H9 (cell line): ENCODE data around the gene THSD4. TPM values are rescaled to one million over a fixed set of nuclear protein-coding genes. Genes with fewer than 3 reads are reported as not detected.

Experiments
- DNase-seq: peaks from one replicate; pipeline ENCODE4 v3.0.0-alpha.2; 2017
- H2AFZ ChIP-seq: one replicate; pipeline ENCODE4 v1.6.1; 2013; ENCODE audit warnings: mild to moderate bottlenecking, low read length, control low read depth, moderate library complexity
- H2AK5ac ChIP-seq: 2 replicates; pipeline ENCODE4 v1.6.1; 2013; ENCODE audit warnings: low read length, control low read depth, mixed read lengths; ENCODE audit not compliant: insufficient read length
- H2BK120ac ChIP-seq: one replicate; pipeline ENCODE4 v1.6.1; 2013; ENCODE audit warnings: low read depth, mild to moderate bottlenecking, low read length, control low read depth, inconsistent platforms; ENCODE audit not compliant: poor library complexity, severe bottlenecking
- H2BK12ac ChIP-seq: 2 replicates; pipeline ENCODE4 v1.6.1; 2013; ENCODE audit warnings: low read length, control low read depth, mixed read lengths, low read depth; ENCODE audit not compliant: insufficient read length
- H2BK15ac ChIP-seq: 2 replicates; pipeline ENCODE4 v1.6.1; 2013; ENCODE audit warnings: low read depth, low read length, control low read depth
- H2BK20ac ChIP-seq: one replicate; pipeline ENCODE4 v1.6.1; 2013; ENCODE audit warnings: low read depth, mild to moderate bottlenecking, low read length, control low read depth, inconsistent platforms; ENCODE audit not compliant: poor library complexity, severe bottlenecking
- H2BK5ac ChIP-seq: 2 replicates; pipeline ENCODE4 v1.6.1; 2013; ENCODE audit warnings: low read length, control low read depth, mixed read lengths; ENCODE audit not compliant: insufficient read length
- H3K14ac ChIP-seq: 2 replicates; pipeline ENCODE4 v1.6.1; 2013; ENCODE audit warnings: low read length, control low read depth; ENCODE audit not compliant: insufficient read depth
- H3K18ac ChIP-seq: 2 replicates; pipeline ENCODE4 v1.6.1; 2013; ENCODE audit warnings: low read depth, mild to moderate bottlenecking, mixed read lengths, low read length, control low read depth; ENCODE audit not compliant: insufficient read length
- H3K23ac ChIP-seq: 2 replicates; pipeline ENCODE4 v1.6.1; 2013; ENCODE audit warnings: low read length, control low read depth, mixed read lengths, low read depth; ENCODE audit not compliant: insufficient read length
- H3K23me2 ChIP-seq: 2 replicates; pipeline ENCODE4 v1.6.1; 2013; ENCODE audit warnings: low read depth, mild to moderate bottlenecking, mixed read lengths, low read length, control low read depth; ENCODE audit not compliant: insufficient read length, poor library complexity, severe bottlenecking
- H3K27ac ChIP-seq: 2 replicates; pipeline ENCODE4 v1.5.1; 2013; ENCODE audit warnings: low read length, control low read depth, mixed read lengths, low read depth; ENCODE audit not compliant: insufficient read length
- H3K27me3 ChIP-seq: 2 replicates; pipeline ENCODE4 v1.6.1; 2013; ENCODE audit warnings: low read length, control low read depth, inconsistent platforms; ENCODE audit not compliant: insufficient read depth
- H3K4ac ChIP-seq: 2 replicates; pipeline ENCODE4 v1.6.1; 2013; ENCODE audit warnings: low read depth, mild to moderate bottlenecking, control low read depth, inconsistent platforms, low read length, moderate library complexity
- H3K4me1 ChIP-seq: 2 replicates; pipeline ENCODE4 v1.6.1; 2013; ENCODE audit warnings: low read length, control low read depth, inconsistent platforms; ENCODE audit not compliant: insufficient read depth
- H3K4me2 ChIP-seq: 2 replicates; pipeline ENCODE4 v1.6.1; 2013; ENCODE audit warnings: low read length, control low read depth, mixed read lengths; ENCODE audit not compliant: insufficient read length, insufficient read depth
- H3K56ac ChIP-seq: 2 replicates; pipeline ENCODE4 v1.6.1; 2013; ENCODE audit warnings: low read depth, mild to moderate bottlenecking, mixed read lengths, low read length, control low read depth; ENCODE audit not compliant: insufficient read length
- H3K79me1 ChIP-seq: 2 replicates; pipeline ENCODE4 v1.6.1; 2013; ENCODE audit warnings: low read depth, mild to moderate bottlenecking, moderate library complexity, low read length, control low read depth, inconsistent platforms; ENCODE audit not compliant: insufficient read depth, poor library complexity, severe bottlenecking
- H3K79me2 ChIP-seq: 2 replicates; pipeline ENCODE4 v1.6.1; 2013; ENCODE audit warnings: low read length, control low read depth, inconsistent platforms; ENCODE audit not compliant: insufficient read depth
- H3K9ac ChIP-seq: 2 replicates; pipeline ENCODE4 v1.6.1; 2013; ENCODE audit warnings: low read length, control low read depth, mixed read lengths; ENCODE audit not compliant: insufficient read length; ENCODE audit errors: extremely low read depth
- H3K9me3 ChIP-seq: one replicate; pipeline ENCODE4 v1.6.1; 2013; ENCODE audit warnings: low read depth, low read length, inconsistent platforms; ENCODE audit not compliant: control insufficient read depth
- H3T11ph ChIP-seq: one replicate; pipeline ENCODE4 v1.6.1; 2013; ENCODE audit warnings: mild to moderate bottlenecking, low read length, control low read depth, inconsistent platforms
- H4K20me1 ChIP-seq: one replicate; pipeline ENCODE4 v1.6.1; 2013; ENCODE audit not compliant: control insufficient read depth, insufficient read length, insufficient read depth
- H4K5ac ChIP-seq: 2 replicates; pipeline ENCODE4 v1.6.1; 2013; ENCODE audit warnings: low read depth, mild to moderate bottlenecking, mixed read lengths, low read length, control low read depth; ENCODE audit not compliant: insufficient read length
- H4K8ac ChIP-seq: replicated peaks from 2 replicates; pipeline ENCODE4 v1.6.1; 2013; ENCODE audit warnings: low read length, control low read depth, mixed read lengths, low read depth; ENCODE audit not compliant: insufficient read length
- H4K91ac ChIP-seq: 2 replicates; pipeline ENCODE4 v1.6.1; 2013; ENCODE audit warnings: low read depth, mild to moderate bottlenecking, moderate library complexity, mixed read lengths, low read length, control low read depth; ENCODE audit not compliant: insufficient read length
- H3K27ac Mint-ChIP-seq, 3 experiments: 2 replicates in 2 of 3; 3 replicates in 1 of 3; pipeline ENCODE4 v1.8.0; 2020 to 2021; ENCODE audit warnings: mixed read lengths in 3 of 3, mild to moderate bottlenecking in 1 of 3, moderate library complexity in 1 of 3
- H3K27me3 Mint-ChIP-seq: 2 replicates; pipeline ENCODE4 v1.8.0; 2021; ENCODE audit warnings: low read depth, mild to moderate bottlenecking, moderate library complexity, mixed read lengths
- H3K36me3 Mint-ChIP-seq, 3 experiments: 2 replicates in 2 of 3; 3 replicates in 1 of 3; pipeline ENCODE4 v1.8.0; 2020 to 2021; ENCODE audit warnings: low read depth in 3 of 3, mixed read lengths in 3 of 3; ENCODE audit not compliant: insufficient read depth in 1 of 3
- H3K4me1 Mint-ChIP-seq, 2 experiments: 2 replicates each; pipeline ENCODE4 v1.8.0; 2020; ENCODE audit warnings: mixed read lengths in 2 of 2
- H3K4me3 Mint-ChIP-seq, 2 experiments: 2 replicates in 1 of 2; 3 replicates in 1 of 2; pipeline ENCODE4 v1.8.0; 2020 to 2021; ENCODE audit warnings: mild to moderate bottlenecking in 2 of 2, mixed read lengths in 2 of 2, moderate library complexity in 1 of 2
- H3K9me3 Mint-ChIP-seq, 2 experiments: 2 replicates in 1 of 2; 3 replicates in 1 of 2; pipeline ENCODE4 v1.8.0; 2020; ENCODE audit warnings: mild to moderate bottlenecking in 2 of 2, mixed read lengths in 2 of 2, moderate library complexity in 1 of 2
- WGBS: extraction: QIAGEN DNeasy Blood & Tissue Kit; methylation state at CpG from one replicate; pipeline ENCODE4 v1.1.7; 2013; ENCODE audit warnings: missing lambda C conversion rate, low lambda C conversion rate, mixed read lengths; ENCODE audit not compliant: insufficient read length; ENCODE audit errors: extremely low coverage; 5-methylcytosine and 5-hydroxymethylcytosine counted together
- total RNA-seq: library from RNA; stranded (reverse); gene quantifications from 2 replicates; pipeline ENCODE4 v1.2.1, GENCODE V29; 2021
- TF ChIP-seq, protein P1 (sequence below): fragments of 200-600 bp; sonication (generic); conservative IDR thresholded peaks from 3 replicates; pipeline ENCODE4 v1.8.0; 2021; ENCODE audit warnings: antibody characterized with exemption, mild to moderate bottlenecking

Gene THSD4
- total RNA-seq, 1 experiment from 2014 or later, result 5.5 TPM

GRCh38 chr15:71800835-71801745, 685.8 kb downstream of the THSD4 start:
- Histone ChIP-seq H2AK5ac (peak overlapping the region; percentile 14), H3K56ac (no peak overlapping the region), H4K91ac (no peak overlapping the region), H2BK20ac (no peak overlapping the region), H2BK5ac (no peak overlapping the region), H3K9ac (no peak overlapping the region), H4K5ac (no peak overlapping the region), H2BK120ac (no peak overlapping the region), H3K4ac (no peak overlapping the region), H3T11ph (no peak overlapping the region), H3K27me3 (no peaks in the 10 kb centered on the region), H3K23ac (no peak overlapping the region), H3K14ac (no peak overlapping the region), H3K79me1 (no peaks in the 10 kb centered on the region), H3K4me2 (no peak overlapping the region), H2AFZ (no peak overlapping the region), H3K4me1 (no peaks in the 10 kb centered on the region; the same call in 1 of the 2 replicates), H3K79me2 (no peaks in the 10 kb centered on the region), H4K20me1 (no peaks in the 10 kb centered on the region), H3K9me3 (no peaks in the 10 kb centered on the region), H3K27ac (no peak overlapping the region), H2BK12ac (no peak overlapping the region), H4K8ac (no peak overlapping the region), H2BK15ac (no peak overlapping the region), H3K23me2 (no peaks in the 10 kb centered on the region), H3K18ac (no peak overlapping the region)
- Mint-ChIP-seq H3K4me3 (no peak overlapping the region), H3K4me1 (peaks cover 17 to 30% of the 10 kb centered on the region in 2 experiments), H3K36me3 (peaks cover 4 to 11% (median 6%) of the 10 kb centered on the region in 3 experiments; a peak in 4 of 7 replicates), H3K27me3 (no peaks in the 10 kb centered on the region; the same call in none of the 2 replicates), H3K27ac (peak overlapping the region in 1 of 3 experiments; percentile 24; a peak in 3 of 7 replicates), H3K9me3 (peaks cover 2 to 11% of the 10 kb centered on the region in 2 experiments; a peak in 4 of 5 replicates)
- no CpG with 5 or more reads among the region's 17 CpGs for WGBS
- DNase-seq, result no peak
- TF ChIP-seq, protein P1, sequence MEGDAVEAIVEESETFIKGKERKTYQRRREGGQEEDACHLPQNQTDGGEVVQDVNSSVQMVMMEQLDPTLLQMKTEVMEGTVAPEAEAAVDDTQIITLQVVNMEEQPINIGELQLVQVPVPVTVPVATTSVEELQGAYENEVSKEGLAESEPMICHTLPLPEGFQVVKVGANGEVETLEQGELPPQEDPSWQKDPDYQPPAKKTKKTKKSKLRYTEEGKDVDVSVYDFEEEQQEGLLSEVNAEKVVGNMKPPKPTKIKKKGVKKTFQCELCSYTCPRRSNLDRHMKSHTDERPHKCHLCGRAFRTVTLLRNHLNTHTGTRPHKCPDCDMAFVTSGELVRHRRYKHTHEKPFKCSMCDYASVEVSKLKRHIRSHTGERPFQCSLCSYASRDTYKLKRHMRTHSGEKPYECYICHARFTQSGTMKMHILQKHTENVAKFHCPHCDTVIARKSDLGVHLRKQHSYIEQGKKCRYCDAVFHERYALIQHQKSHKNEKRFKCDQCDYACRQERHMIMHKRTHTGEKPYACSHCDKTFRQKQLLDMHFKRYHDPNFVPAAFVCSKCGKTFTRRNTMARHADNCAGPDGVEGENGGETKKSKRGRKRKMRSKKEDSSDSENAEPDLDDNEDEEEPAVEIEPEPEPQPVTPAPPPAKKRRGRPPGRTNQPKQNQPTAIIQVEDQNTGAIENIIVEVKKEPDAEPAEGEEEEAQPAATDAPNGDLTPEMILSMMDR, result peak; percentile 89
